ELR (cell line): ENCODE measurements around the gene PCDHAC1.

Experiments
- DNase-seq: peaks from one replicate; pipeline ENCODE4 v3.0.0-alpha.2; 2015; ENCODE audit warnings: low read depth

The PCDHAC1 gene

GRCh38 chr5:140967226-140967893 lies 41.3 kb downstream of the PCDHAC1 start:
- DNase-seq = no peak

GRCh38 chr5:140969880-140970279 lies 43.8 kb downstream of the PCDHAC1 start:
- no peak for DNase-seq

- no peak for DNase-seq
These were observed 47.5 kb downstream of the PCDHAC1 start for GRCh38 chr5:140973550-140973949.

GRCh38 chr5:140977003-140977402 lies 50.9 kb downstream of the PCDHAC1 start:
- DNase-seq = no peak

- no peak for DNase-seq
These were observed 52.2 kb downstream of the PCDHAC1 start for GRCh38 chr5:140978260-140978659.

GRCh38 chr5:140978983-140979382 lies 52.9 kb downstream of the PCDHAC1 start:
- no peak for DNase-seq
